Gastrocnemius medialis (tissue), 4 donors: ENCODE measurements around the gene CANX. TPM values are rescaled to one million over a fixed set of nuclear protein-coding genes. Genes with fewer than 3 reads are reported as not detected.
"Not testable (repeated sequence)": the region's sequence is repeated elsewhere in the genome, so short reads cannot be mapped to it uniquely, and the experiment has no call there.

Experiments
- ATAC-seq, 2 donors: fragments of 150-250 bp; one replicate each; pipeline ENCODE4 v1.9.1; 2016
- DNase-seq, 2 donors: peaks; one replicate each; pipeline ENCODE4 v3.0.0-alpha.2; 2019
- H3K27ac ChIP-seq, 4 donors: fragments of 200-600 bp; sonication (generic); 1 replicate in 1 of 4; 2 replicates in 3 of 4; pipeline ENCODE4 v1.5.1; 2016 to 2018; ENCODE audit warnings: mild to moderate bottlenecking in 2 of 4, moderate library complexity in 1 of 4
- H3K27me3 ChIP-seq, 3 donors: fragments of 200-600 bp; sonication (generic) in 2 of 3; 1 replicate in 1 of 3; 2 replicates in 2 of 3; pipeline versions ENCODE4 v1.5.1 to v1.6.0; 2016 to 2019; ENCODE audit warnings: mild to moderate bottlenecking in 1 of 3, moderate library complexity in 1 of 3
- H3K36me3 ChIP-seq, 2 donors: fragments of 200-600 bp; sonication (generic) in 1 of 2; one replicate each; pipeline ENCODE4 v1.5.1; 2017 to 2018
- H3K4me1 ChIP-seq, 2 donors: fragments of 200-600 bp; sonication (generic) in 1 of 2; one replicate each; pipeline ENCODE4 v1.5.1; 2016 to 2017; ENCODE audit warnings: mild to moderate bottlenecking in 2 of 2
- H3K4me3 ChIP-seq, 4 donors: fragments of 200-600 bp; sonication (generic) in 3 of 4; 1 replicate in 1 of 4; 2 replicates in 3 of 4; pipeline ENCODE4 v1.5.1; 2016 to 2019; ENCODE audit warnings: mild to moderate bottlenecking in 2 of 4
- H3K9me3 ChIP-seq, 3 donors: fragments of 200-600 bp; sonication (generic) in 2 of 3; 1 replicate in 1 of 3; 2 replicates in 2 of 3; pipeline ENCODE4 v1.5.1; 2016 to 2019
- CTCF ChIP-seq, 5 experiments: fragments of 450-650 bp in 3 of 5; fragments of 200-600 bp in 2 of 5; sonication (generic) in 2 of 5; IDR thresholded peaks in 4 of 5; conservative IDR thresholded peaks in 1 of 5; 1 replicate in 4 of 5; 2 replicates in 1 of 5; pipeline ENCODE4 v1.5.1; 2016 to 2019; ENCODE audit warnings: antibody characterized with exemption in 5 of 5, mild to moderate bottlenecking in 3 of 5, moderate library complexity in 3 of 5
- POLR2A ChIP-seq, 2 donors: fragments of 450-650 bp; IDR thresholded peaks; one replicate each; pipeline ENCODE4 v1.6.1; 2017; ENCODE audit warnings: antibody characterized with exemption in 2 of 2, mild to moderate bottlenecking in 2 of 2, moderate library complexity in 2 of 2
- in situ Hi-C, 4 donors: fragments of 200-750 bp; cut with MboI; loops; one replicate each; pipeline versions ENCODE4 v1.15.0 to v1.8.0; 2017; ENCODE audit warnings: low sequenced_read_pairs in 4 of 4
- intact Hi-C: fragments of 100-400 bp; cut with DNase I; formaldehyde crosslinking; loops from one replicate; pipeline ENCODE4 v1.15.1; 2023; ENCODE audit warnings: low total_unique reads
- total RNA-seq, 4 donors: library from RNA; depleted of rRNA; stranded (reverse); fragments of >200 nt; gene quantifications; one replicate each; pipeline versions ENCODE4 v1.1.0 to v1.2.3, GENCODE V29; 2016

CANX gene
- total RNA-seq, 4 donors from 2014 or later = 141 to 306 (median 275) TPM

GRCh38 chr5:179679014-179679674, 19.6 kb upstream of the CANX start:
- in situ Hi-C loops = no loop called here

GRCh38 chr5:179680014-179680779, 18.6 kb upstream of the CANX start:
- H3K9me3 ChIP-seq = no peaks in the 10 kb centered on the region
- ATAC-seq (no peak), DNase-seq (no peak)
- no peak overlapping the region for H3K27ac ChIP-seq
- in situ Hi-C loops = no loop called here
- intact Hi-C loops = no loop called here
- H3K27me3 ChIP-seq = no peaks in the 10 kb centered on the region
- H3K36me3 ChIP-seq = no peaks in the 10 kb centered on the region
- H3K4me1 ChIP-seq = peaks cover 9 to 12% of the 10 kb centered on the region in 2 donors
- TF ChIP-seq POLR2A (IDR thresholded peaks at IDR 0.05) (no peak), CTCF (IDR thresholded peaks at IDR 0.05 in 4 of 5, conservative IDR thresholded peaks at IDR 0.05 in 1 of 5) (no peak)
- no peak overlapping the region for H3K4me3 ChIP-seq

More at GRCh38 chr5:179679014-179679674, 19.6 kb upstream of the CANX start:
- Histone ChIP-seq H3K36me3 (no peaks in the 10 kb centered on the region), H3K4me3 (peak overlapping the region; percentile 77 to 100 (median 84)), H3K9me3 (no peaks in the 10 kb centered on the region), H3K4me1 (peaks cover 9 to 12% of the 10 kb centered on the region in 2 donors), H3K27ac (peak overlapping the region; percentile 88 to 99 (median 92)), H3K27me3 (no peaks in the 10 kb centered on the region)
- TF ChIP-seq CTCF (IDR thresholded peaks at IDR 0.05 in 4 of 5, conservative IDR thresholded peaks at IDR 0.05 in 1 of 5) = peak in 3 of 5 experiments; percentile 22 to 45 (median 39)
- TF ChIP-seq POLR2A (IDR thresholded peaks at IDR 0.05) = no peak
- ATAC-seq (peak in 1 of 2 donors; percentile 27), DNase-seq (peak; percentile 32 to 57)
- intact Hi-C loops = loop anchor here (2.0 to 5.0 kb wide), 3 partner anchors 138 to 392 kb away; partner anchors contain the start of genes MRNIP and RNF130

- ATAC-seq = no peak
- Histone ChIP-seq H3K9me3 (no peaks in the 10 kb centered on the region), H3K27ac (no peak within 1 kb of the TSS), H3K27me3 (no peaks in the 10 kb centered on the region), H3K36me3 (no peaks in the 10 kb centered on the region), H3K4me3 (no peak within 1 kb of the TSS), H3K4me1 (peaks cover 9 to 12% of the 10 kb centered on the region in 2 donors)
- no peak for TF ChIP-seq CTCF (IDR thresholded peaks at IDR 0.05 in 4 of 5, conservative IDR thresholded peaks at IDR 0.05 in 1 of 5)
- no peak for TF ChIP-seq POLR2A (IDR thresholded peaks at IDR 0.05)
- in situ Hi-C loops (no loop called here), intact Hi-C loops (no loop called here)
- DNase-seq = no peak
These were observed 17.9 kb upstream of the CANX start, which contains the start of gene CBY3 for GRCh38 chr5:179680780-179681401. Gene CBY3, minus strand, starts transcription at chr5:179681034. Its CDS starts 116 bp downstream, at chr5:179680918.

- H3K9me3 ChIP-seq, H3K36me3 ChIP-seq, DNase-seq, H3K27ac ChIP-seq, H3K27me3 ChIP-seq, intact Hi-C loops, H3K4me3 ChIP-seq, ATAC-seq, in situ Hi-C loops, H3K4me1 ChIP-seq: not testable (repeated sequence)
These were observed 9.6 kb upstream of the CANX start for GRCh38 chr5:179689212-179689611.

- H3K27ac ChIP-seq = no peak overlapping the region
- intact Hi-C loops (no loop called here), in situ Hi-C loops (no loop called here)
- no peaks in the 10 kb centered on the region for H3K27me3 ChIP-seq
- H3K4me3 ChIP-seq = no peak overlapping the region
- no peaks in the 10 kb centered on the region for H3K9me3 ChIP-seq
- no peaks in the 10 kb centered on the region for H3K36me3 ChIP-seq
- no peak for TF ChIP-seq CTCF (IDR thresholded peaks at IDR 0.05 in 4 of 5, conservative IDR thresholded peaks at IDR 0.05 in 1 of 5)
- TF ChIP-seq POLR2A (IDR thresholded peaks at IDR 0.05) = no peak
- ATAC-seq (no peak), DNase-seq (no peak)
- H3K4me1 ChIP-seq = peaks cover 13 to 16% of the 10 kb centered on the region in 2 donors
These were observed 4.2 kb upstream of the CANX start for GRCh38 chr5:179694561-179694960.
